Measurements from ENCODE around the gene PRPF40B.

DNA sequence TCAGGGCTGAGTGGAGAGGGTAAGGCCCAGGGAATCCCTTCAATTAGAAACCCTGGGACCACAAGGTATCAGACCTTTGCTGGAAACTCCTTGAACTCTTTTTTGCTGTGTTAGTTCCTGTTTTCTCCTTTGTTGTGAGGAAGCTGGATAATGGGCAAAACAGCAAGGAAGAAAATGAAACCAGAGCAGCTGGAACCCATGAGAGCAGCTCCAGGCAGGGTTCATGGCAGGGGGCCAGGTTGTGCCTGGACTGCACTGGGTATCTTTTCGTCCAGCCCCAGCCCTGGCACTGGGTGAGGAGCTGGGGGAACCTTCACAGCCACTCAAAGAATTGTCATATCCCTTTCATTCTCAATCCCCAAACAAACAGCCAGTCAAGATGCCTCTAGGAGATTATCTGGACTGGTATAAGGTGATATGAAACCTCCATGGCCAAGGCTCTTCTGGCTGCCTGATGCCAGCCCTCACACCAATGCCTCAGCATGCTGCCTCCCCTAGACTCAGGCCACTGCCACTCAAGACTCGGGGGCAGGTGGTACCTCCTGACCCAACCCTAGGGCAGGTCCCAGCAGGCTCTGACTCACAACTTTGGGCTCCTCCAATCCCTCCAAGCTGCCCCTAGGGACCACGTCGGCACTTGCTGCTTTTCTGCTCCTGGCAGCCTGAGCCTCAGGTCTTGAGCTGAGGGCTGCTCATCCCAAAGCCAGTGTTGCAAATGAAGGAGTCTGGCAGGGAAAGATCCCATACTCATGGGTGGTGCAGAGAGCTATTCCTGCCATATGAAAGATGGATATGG, 34.4 kb upstream of the PRPF40B start:
- TF ChIP-seq DPF2 (IDR thresholded peaks at IDR 0.05) = no peak
- no peak for TF ChIP-seq RCOR1 (IDR thresholded peaks at IDR 0.05; ENCODE audit: borderline replicate concordance in 1 of 2, low read depth in 2 of 2, low read length in 2 of 2)
- TF ChIP-seq, protein P1, sequence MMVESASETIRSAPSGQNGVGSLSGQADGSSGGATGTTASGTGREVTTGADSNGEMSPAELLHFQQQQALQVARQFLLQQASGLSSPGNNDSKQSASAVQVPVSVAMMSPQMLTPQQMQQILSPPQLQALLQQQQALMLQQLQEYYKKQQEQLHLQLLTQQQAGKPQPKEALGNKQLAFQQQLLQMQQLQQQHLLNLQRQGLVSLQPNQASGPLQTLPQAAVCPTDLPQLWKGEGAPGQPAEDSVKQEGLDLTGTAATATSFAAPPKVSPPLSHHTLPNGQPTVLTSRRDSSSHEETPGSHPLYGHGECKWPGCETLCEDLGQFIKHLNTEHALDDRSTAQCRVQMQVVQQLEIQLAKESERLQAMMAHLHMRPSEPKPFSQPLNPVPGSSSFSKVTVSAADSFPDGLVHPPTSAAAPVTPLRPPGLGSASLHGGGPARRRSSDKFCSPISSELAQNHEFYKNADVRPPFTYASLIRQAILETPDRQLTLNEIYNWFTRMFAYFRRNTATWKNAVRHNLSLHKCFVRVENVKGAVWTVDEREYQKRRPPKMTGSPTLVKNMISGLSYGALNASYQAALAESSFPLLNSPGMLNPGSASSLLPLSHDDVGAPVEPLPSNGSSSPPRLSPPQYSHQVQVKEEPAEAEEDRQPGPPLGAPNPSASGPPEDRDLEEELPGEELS (CRISPR knock-in tag; IDR thresholded peaks at IDR 0.05; ENCODE audit: borderline replicate concordance) = no peak
- TF ChIP-seq POLR2AphosphoS5 (IDR thresholded peaks at IDR 0.05; ENCODE audit: control insufficient read depth, insufficient read depth, low read depth, low read length) = no peak

Measured in K562 (cell line).